Stimulated activated CD8-positive, alpha-beta memory T cell treated with anti-CD3 and anti-CD28 coated beads, Interleukin-7, amount 100 ng/mL, for 4 hours (primary cell): ENCODE results near the gene MAT2A.
A peak's percentile ranks its signal among the peaks of the same experiment; 100 is the strongest.
"Not testable (repeated sequence)": the region's sequence is repeated elsewhere in the genome, so short reads cannot be mapped to it uniquely, and the experiment has no call there.

Experiments used
- DNase-seq, 2 donors: peaks; one replicate each; pipeline ENCODE4 v3.0.0-alpha.2; 2020; ENCODE audit warnings: low read depth in 2 of 2

The MAT2A gene

GRCh38 chr2:85579266-85579935, 40.4 kb downstream of the MAT2A start:
- no peak for DNase-seq

DNA sequence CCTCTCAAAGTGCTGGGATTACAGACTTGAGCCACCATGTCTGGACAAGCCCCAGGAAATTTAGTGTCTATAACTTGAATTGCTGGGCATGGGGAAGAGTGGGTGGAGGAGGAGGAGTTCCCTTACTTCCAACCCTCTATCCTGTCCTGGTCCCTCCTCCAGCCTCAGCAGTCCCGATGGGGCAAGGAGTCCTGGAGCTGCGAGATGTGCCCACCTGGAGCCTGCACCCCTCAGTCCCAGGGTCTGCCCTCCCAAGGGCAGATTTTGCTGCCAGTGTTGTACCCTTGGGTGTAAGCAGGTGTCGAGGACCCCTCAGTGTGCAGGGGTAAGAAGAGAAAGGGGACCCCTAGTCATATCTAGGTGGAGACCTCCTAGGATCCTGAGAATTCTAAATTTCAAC, 41.2 kb downstream of the MAT2A start:
- no peak for DNase-seq

DNA sequence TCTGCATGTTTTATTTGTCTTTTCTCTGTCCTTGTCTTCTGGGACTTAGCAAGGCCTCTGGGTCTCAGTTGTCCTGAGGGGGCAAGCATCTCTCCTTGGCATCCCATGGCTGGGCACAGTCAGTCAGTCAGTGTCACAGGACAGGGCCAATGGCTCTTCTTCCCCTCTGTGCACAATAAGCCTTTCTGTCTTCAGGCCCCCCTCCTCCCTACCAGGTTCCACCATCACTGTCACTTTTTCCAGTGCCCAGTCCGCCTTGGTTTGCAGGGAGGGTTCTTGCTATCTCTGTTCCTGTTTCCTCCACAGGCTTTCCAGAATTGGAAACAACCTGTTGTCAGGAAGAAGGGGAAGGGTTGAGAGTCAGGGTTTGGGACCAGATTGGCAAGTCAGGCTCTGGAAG, 43.5 kb downstream of the MAT2A start:
- DNase-seq = no peak

DNA sequence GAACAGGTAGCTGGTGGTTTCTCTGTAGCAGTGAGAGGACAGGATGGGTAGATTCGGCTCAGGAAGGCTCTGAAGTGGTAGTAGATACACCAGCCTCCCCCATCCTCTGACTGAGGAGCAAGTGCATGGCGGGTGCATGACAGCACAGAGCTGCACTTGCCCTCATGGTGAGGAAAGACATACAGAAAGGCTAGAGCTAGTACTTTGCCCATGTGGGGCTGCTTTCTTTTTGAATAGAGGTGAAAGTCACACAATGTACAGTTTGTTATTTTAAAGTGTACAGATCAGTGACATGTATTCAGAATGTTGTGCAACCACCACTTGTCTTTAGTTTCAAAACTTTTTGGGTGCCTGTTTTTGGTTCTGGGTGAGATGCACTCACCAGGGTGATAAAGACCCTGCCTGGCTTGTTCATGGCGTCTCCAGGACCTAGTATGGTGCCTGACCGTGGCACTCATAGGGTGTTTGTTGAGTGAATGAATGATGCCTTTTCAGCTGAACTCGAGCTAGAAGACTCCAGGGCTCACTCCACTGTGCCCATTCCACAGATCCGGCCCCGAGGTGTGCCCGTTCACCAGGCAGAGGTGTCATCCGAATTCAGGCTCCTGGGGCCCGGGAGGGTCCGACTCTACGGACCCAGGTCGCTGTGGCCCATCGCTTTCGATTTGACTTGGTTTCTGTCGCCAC, 44.8 kb downstream of the MAT2A start:
- no peak for DNase-seq

DNA sequence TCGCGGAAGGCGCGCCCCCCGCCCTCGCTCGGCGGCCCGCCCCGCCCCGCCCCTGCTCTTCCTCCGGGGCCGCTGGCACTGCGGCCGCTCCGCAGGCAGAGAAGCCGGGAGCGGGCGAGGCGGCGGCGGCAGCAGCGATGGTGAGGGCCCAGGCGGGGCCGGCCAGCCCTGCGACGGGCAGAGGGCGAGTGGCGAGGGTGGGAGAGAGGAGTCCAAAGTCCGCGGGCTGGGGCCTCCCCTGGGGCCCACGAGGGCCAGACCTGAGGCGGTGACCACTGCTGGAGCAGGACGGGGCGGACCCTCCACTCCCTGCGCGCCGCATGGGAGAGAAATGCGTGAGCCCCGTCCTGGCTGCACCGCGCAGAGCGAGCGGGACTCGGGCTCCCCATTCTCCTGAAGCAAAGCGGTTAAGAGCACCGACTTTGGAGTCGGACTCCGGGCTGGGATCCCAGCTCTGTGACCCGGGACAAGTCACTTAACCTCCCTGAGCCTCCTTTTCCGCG, 45.4 kb downstream of the MAT2A start, which contains the start of gene VAMP5:
Gene VAMP5 (plus strand): TSS at position 78 of the 503 bp plus-strand sequence. CDS start 60 bp downstream, at position 138.
- peak in 1 of 2 donors; percentile 40 for DNase-seq

GRCh38 chr2:85584857-85585780, 46.2 kb downstream of the MAT2A start:
- no peak for DNase-seq

GRCh38 chr2:85585781-85586105, 46.8 kb downstream of the MAT2A start:
- DNase-seq = no peak

- DNase-seq = no peak
Measured at GRCh38 chr2:85588236-85588635, 49.3 kb downstream of the MAT2A start.

DNA sequence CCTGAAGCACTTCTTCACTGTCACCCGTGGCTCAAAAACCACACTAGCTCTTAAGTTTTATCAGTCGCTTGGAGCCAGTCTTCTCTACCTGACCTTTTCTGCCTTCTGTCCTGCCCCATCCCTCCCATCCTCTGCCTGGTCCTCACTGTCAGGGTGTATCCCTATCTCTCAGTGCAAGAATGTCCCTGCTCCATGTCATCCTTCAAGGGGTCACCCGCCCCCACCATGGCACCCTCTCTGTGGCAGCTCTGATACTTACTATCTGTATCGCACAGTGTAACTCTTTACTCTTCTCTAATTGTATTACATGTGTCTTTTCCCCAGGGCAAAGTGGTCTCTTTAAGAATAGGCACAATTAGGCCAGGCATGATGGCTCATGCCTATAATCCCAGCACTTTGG, 49.7 kb downstream of the MAT2A start:
- DNase-seq = no peak

DNA sequence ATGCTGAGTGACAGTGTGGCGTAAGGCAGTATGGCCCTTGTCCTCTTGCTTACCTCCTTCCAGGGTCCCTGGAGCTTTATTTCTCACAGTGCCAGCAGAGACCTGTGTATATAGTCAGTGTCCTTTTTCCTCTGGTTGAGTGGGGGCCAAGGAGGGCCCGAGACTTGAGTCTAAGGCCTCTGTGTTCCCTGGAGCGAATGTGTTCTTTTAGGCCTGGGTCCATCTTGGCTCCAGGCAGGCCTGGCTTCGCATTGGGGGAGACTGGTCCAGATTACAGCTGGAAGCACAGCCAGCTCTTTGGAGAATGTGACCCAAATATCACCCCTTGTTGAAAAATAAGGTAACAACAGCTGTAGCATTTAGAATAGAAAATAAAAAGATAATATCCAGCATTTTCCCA, 50.2 kb downstream of the MAT2A start:
- DNase-seq = no peak

GRCh38 chr2:85589982-85590791, 51.2 kb downstream of the MAT2A start:
- no peak for DNase-seq

GRCh38 chr2:85590950-85591349, 52.0 kb downstream of the MAT2A start:
- no peak for DNase-seq

- no peak for DNase-seq
Measured at GRCh38 chr2:85591563-85591962, 52.6 kb downstream of the MAT2A start.

DNA sequence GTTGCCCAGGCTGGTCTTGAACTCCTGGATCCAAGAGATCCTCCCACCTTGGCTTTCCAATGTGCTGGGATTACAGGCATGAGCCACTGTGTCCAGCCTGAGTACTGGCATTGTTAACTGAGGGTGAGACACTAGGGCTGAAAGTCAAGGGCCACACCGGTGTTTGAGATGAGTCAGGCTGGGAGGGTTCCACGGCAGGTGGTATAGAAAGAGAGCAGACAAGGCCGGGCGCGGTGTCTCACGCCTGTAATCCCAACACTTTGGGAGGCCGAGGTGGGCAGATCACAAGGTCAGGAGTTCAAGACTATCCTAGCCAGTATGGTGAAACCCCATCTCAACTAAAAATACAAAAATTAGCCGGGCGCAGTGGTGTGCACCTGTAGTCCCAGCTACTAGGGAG, 53.3 kb downstream of the MAT2A start:
- not testable (repeated sequence) for DNase-seq

DNA sequence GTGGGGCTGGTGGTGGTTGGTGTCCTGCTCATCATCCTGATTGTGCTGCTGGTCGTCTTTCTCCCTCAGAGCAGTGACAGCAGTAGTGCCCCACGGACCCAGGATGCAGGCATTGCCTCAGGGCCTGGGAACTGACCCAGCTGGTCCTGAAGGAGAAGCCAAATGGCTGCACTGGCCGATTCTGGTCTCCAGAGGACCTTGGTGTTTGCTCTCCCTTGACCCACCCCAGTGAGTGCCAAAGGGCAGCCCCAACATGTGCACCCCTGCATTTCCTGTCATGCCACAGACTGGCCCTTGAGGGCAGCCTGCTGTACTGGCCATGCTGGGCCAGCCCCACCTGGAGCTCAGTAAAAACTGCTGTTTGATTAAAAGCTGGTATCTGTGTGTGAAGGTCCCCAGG, 54.1 kb downstream of the MAT2A start:
- DNase-seq = no peak
